HepG2 (cell line): ENCODE measurements around the gene SLC25A20. TPM values are rescaled to one million over a fixed set of nuclear protein-coding genes. Genes with fewer than 3 reads are reported as not detected.

ENCODE experiments used
- AGO1 ChIP-seq: fragments of 200-400 bp; formaldehyde crosslinking; IDR thresholded peaks from 2 replicates; pipeline ENCODE4 v1.6.1; 2017; ENCODE audit warnings: mild to moderate bottlenecking, low read depth, low read length, moderate library complexity; ENCODE audit not compliant: poor library complexity, severe bottlenecking
- CCAR2 ChIP-seq: fragments of 200-400 bp; formaldehyde crosslinking; optimal IDR thresholded peaks from 2 replicates; pipeline ENCODE3; 2018; ENCODE audit warnings: low read depth, mild to moderate bottlenecking, low read length, moderate library complexity
- DDIT3 ChIP-seq: sonication (generic); formaldehyde crosslinking; IDR thresholded peaks from 2 replicates; pipeline ENCODE4 v1.4.0; 2020; ENCODE audit warnings: mild to moderate bottlenecking, missing genetic modification reagents
- ELF3 ChIP-seq: IDR thresholded peaks from 2 replicates; pipeline ENCODE4 v1.6.1; 2016; ENCODE audit warnings: missing genetic modification reagents, missing compliant biosample characterization
- HMG20B ChIP-seq: conservative IDR thresholded peaks from 2 replicates; pipeline ENCODE4 v1.6.1; 2016; ENCODE audit warnings: missing genetic modification reagents, missing compliant biosample characterization
- MAFF ChIP-seq: IDR thresholded peaks from 2 replicates; pipeline ENCODE4 v1.6.1; 2011; ENCODE audit warnings: low read depth, low read length, improper control_type of control experiment
- NBN ChIP-seq: fragments of 450-650 bp; conservative IDR thresholded peaks from 2 replicates; pipeline ENCODE4 v1.6.1; 2017
- NR2F6 ChIP-seq, 2 experiments: IDR thresholded peaks; 2 replicates each; pipeline ENCODE4 v1.6.1; 2016; ENCODE audit warnings: antibody characterized with exemption in 1 of 2, mild to moderate bottlenecking in 1 of 2
- RBM39 ChIP-seq: fragments of 200-400 bp; formaldehyde crosslinking; IDR thresholded peaks from one replicate; pipeline ENCODE4 v1.6.1; 2018; ENCODE audit warnings: antibody characterized with exemption, mild to moderate bottlenecking, low read depth, low read length; ENCODE audit not compliant: poor library complexity, severe bottlenecking
- SRY ChIP-seq: sonication (generic); formaldehyde crosslinking; IDR thresholded peaks from 2 replicates; pipeline ENCODE4 v1.8.0; 2022; ENCODE audit warnings: mild to moderate bottlenecking, missing genetic modification reagents
- U2AF1 ChIP-seq: fragments of 200-400 bp; formaldehyde crosslinking; optimal IDR thresholded peaks from 2 replicates; pipeline ENCODE3; 2017; ENCODE audit warnings: mild to moderate bottlenecking, low read depth, low read length
- ZNF549 ChIP-seq: sonication (generic); formaldehyde crosslinking; IDR thresholded peaks from 2 replicates; pipeline ENCODE4 v1.5.0; 2020; ENCODE audit warnings: missing genetic modification reagents
- polyA plus RNA-seq, 8 experiments: library from polyadenylated mRNA; depleted of rRNA in 3 of 8; stranded (reverse) in 7 of 8; unstranded in 1 of 8; fragments of >200 nt; fragmentation: Illumina TruSeq in 4 of 8; extraction: Trizol in 4 of 8; gene quantifications; 2 replicates each; pipeline versions ENCODE4 v1.2.1 to v1.2.3, GENCODE V29; 2011 to 2016; ENCODE audit warnings: low read depth in 4 of 8, missing spikeins in 1 of 8, mixed read lengths in 1 of 8; ENCODE audit not compliant: insufficient read depth in 1 of 8
- total RNA-seq, 5 experiments: library from RNA; depleted of rRNA; stranded (reverse); fragments of >200 nt; fragmentation: Illumina TruSeq; extraction: Trizol; gene quantifications; 2 replicates each; pipeline ENCODE4 v1.2.3, GENCODE V29; 2016; ENCODE audit warnings: low read depth in 1 of 5
- TF ChIP-seq, protein P1 (sequence below): IDR thresholded peaks from 2 replicates; pipeline ENCODE4 v1.6.1; 2012; ENCODE audit warnings: low read depth, low read length, improper control_type of control experiment
- TF ChIP-seq, protein P2 (sequence below), 2 experiments: fragments of 450-650 bp in 1 of 2; sonication (generic) in 1 of 2; formaldehyde crosslinking in 1 of 2; IDR thresholded peaks; 2 replicates each; pipeline versions ENCODE4 v1.6.1 to v1.8.0; 2016 to 2022; ENCODE audit warnings: antibody characterized with exemption in 1 of 2, mild to moderate bottlenecking in 1 of 2, missing genetic modification reagents in 1 of 2
- TF ChIP-seq, protein P3 (sequence below): sonication (generic); formaldehyde crosslinking; IDR thresholded peaks from 2 replicates; pipeline ENCODE4 v1.9.0; 2022; ENCODE audit warnings: low read depth, missing genetic modification reagents

The SLC25A20 gene
- total and polyA plus RNA-seq, 2 of the 13 experiments (the other 11 are each of a cell fraction or from before 2014, with no cell fraction given) = 21.1 to 26.6 TPM

- no peak for TF ChIP-seq DDIT3
- TF ChIP-seq AGO1 = no peak
- no peak; the same call in 1 of the 2 replicates for TF ChIP-seq ELF3 (CRISPR knock-in tag)
- peak; percentile 64 for TF ChIP-seq RBM39
- TF ChIP-seq NBN = no peak
- no peak for TF ChIP-seq MAFF
- TF ChIP-seq, protein P1, sequence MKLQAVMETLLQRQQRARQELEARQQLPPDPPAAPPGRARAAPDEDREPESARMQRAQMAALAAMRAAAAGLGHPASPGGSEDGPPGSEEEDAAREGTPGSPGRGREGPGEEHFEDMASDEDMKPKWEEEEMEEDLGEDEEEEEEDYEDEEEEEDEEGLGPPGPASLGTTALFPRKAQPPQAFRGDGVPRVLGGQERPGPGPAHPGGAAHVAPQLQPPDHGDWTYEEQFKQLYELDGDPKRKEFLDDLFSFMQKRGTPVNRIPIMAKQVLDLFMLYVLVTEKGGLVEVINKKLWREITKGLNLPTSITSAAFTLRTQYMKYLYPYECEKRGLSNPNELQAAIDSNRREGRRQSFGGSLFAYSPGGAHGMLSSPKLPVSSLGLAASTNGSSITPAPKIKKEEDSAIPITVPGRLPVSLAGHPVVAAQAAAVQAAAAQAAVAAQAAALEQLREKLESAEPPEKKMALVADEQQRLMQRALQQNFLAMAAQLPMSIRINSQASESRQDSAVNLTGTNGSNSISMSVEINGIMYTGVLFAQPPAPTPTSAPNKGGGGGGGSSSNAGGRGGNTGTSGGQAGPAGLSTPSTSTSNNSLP = no peak
- TF ChIP-seq, protein P2, sequence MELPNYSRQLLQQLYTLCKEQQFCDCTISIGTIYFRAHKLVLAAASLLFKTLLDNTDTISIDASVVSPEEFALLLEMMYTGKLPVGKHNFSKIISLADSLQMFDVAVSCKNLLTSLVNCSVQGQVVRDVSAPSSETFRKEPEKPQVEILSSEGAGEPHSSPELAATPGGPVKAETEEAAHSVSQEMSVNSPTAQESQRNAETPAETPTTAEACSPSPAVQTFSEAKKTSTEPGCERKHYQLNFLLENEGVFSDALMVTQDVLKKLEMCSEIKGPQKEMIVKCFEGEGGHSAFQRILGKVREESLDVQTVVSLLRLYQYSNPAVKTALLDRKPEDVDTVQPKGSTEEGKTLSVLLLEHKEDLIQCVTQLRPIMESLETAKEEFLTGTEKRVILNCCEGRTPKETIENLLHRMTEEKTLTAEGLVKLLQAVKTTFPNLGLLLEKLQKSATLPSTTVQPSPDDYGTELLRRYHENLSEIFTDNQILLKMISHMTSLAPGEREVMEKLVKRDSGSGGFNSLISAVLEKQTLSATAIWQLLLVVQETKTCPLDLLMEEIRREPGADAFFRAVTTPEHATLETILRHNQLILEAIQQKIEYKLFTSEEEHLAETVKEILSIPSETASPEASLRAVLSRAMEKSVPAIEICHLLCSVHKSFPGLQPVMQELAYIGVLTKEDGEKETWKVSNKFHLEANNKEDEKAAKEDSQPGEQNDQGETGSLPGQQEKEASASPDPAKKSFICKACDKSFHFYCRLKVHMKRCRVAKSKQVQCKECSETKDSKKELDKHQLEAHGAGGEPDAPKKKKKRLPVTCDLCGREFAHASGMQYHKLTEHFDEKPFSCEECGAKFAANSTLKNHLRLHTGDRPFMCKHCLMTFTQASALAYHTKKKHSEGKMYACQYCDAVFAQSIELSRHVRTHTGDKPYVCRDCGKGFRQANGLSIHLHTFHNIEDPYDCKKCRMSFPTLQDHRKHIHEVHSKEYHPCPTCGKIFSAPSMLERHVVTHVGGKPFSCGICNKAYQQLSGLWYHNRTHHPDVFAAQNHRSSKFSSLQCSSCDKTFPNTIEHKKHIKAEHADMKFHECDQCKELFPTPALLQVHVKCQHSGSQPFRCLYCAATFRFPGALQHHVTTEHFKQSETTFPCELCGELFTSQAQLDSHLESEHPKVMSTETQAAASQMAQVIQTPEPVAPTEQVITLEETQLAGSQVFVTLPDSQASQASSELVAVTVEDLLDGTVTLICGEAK (IDR thresholded peaks at IDR 0.05) = no peak
- TF ChIP-seq, protein P2 (CRISPR knock-in tag; IDR thresholded peaks at IDR 0.05) = no peak
- TF ChIP-seq, protein P3, sequence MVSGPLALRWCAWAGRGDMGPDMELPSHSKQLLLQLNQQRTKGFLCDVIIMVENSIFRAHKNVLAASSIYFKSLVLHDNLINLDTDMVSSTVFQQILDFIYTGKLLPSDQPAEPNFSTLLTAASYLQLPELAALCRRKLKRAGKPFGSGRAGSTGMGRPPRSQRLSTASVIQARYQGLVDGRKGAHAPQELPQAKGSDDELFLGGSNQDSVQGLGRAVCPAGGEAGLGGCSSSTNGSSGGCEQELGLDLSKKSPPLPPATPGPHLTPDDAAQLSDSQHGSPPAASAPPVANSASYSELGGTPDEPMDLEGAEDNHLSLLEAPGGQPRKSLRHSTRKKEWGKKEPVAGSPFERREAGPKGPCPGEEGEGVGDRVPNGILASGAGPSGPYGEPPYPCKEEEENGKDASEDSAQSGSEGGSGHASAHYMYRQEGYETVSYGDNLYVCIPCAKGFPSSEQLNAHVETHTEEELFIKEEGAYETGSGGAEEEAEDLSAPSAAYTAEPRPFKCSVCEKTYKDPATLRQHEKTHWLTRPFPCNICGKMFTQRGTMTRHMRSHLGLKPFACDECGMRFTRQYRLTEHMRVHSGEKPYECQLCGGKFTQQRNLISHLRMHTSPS (CRISPR knock-in tag) = no peak; the same call in 1 of the 2 replicates
- no peak for TF ChIP-seq ZNF549
- TF ChIP-seq SRY (CRISPR knock-in tag) = peak; percentile 68; the same call in 1 of the 2 replicates
- no peak for TF ChIP-seq HMG20B (CRISPR knock-in tag)
- no peak for TF ChIP-seq U2AF1
- TF ChIP-seq CCAR2 = no peak
- TF ChIP-seq NR2F6 (IDR thresholded peaks at IDR 0.05) = no peak
- TF ChIP-seq NR2F6 (CRISPR knock-in tag; IDR thresholded peaks at IDR 0.05) = no peak
These were observed 50.9 kb downstream of the SLC25A20 start, which contains the start of gene PRKAR2A (continued) for GRCh38 chr3:48847504-48848423.
